ENCODE data around the gene CHSY1.
A peak's percentile ranks its signal among the peaks of the same experiment; 100 is the strongest.

CHSY1 gene

DNA sequence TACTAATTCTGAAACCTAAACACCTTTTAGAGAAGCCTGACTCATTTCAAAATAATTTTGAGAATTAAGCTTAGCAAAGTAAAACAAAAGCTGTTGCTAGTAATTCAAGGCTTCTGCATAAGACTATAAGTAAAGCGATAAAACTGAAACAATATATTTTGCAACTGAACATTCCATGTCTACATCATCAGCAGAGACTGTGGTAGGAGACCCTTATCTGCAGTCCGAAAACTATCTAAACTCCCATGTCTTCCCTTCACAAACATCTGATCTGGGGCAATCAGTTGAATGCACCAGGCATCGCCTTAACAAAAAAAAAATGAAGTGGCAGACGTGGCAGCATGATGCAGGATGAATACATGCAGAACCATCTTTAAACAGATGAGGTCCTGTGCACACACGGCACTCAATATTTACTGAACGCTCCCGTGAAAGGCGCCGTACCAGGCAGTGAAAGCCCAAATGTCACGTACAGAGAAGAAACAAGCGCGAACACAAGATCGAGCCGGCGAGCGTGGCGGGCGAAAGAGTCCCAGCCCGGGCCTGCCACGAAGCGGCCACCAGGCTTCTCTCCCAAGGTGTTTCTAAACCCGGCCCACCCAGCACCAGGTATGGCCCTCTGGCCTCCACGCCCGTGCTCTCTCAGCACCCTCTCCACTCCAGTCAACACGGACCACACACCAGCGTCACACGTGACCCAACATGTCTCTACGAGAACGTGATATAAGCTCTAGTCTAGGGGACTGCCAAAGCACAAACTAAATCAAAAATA is 63.0 kb downstream of the CHSY1 start:
- H2AFZ ChIP-seq = no peak overlapping the region
- H3K4me2 ChIP-seq (ENCODE audit: low read length) = peak overlapping the region; percentile 49
- peak overlapping the region; percentile 32 for H3K27ac ChIP-seq
- no peak overlapping the region for H3K9ac ChIP-seq
- H3K27me3 ChIP-seq (ENCODE audit: control insufficient read depth, insufficient read depth, low read length) = no peaks in the 10 kb centered on the region
- H3K9me3 ChIP-seq (ENCODE audit: control insufficient read depth, low read length) = no peaks in the 10 kb centered on the region
- TF ChIP-seq, protein P1, sequence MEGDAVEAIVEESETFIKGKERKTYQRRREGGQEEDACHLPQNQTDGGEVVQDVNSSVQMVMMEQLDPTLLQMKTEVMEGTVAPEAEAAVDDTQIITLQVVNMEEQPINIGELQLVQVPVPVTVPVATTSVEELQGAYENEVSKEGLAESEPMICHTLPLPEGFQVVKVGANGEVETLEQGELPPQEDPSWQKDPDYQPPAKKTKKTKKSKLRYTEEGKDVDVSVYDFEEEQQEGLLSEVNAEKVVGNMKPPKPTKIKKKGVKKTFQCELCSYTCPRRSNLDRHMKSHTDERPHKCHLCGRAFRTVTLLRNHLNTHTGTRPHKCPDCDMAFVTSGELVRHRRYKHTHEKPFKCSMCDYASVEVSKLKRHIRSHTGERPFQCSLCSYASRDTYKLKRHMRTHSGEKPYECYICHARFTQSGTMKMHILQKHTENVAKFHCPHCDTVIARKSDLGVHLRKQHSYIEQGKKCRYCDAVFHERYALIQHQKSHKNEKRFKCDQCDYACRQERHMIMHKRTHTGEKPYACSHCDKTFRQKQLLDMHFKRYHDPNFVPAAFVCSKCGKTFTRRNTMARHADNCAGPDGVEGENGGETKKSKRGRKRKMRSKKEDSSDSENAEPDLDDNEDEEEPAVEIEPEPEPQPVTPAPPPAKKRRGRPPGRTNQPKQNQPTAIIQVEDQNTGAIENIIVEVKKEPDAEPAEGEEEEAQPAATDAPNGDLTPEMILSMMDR (IDR thresholded peaks at IDR 0.05) = no peak
- H3K36me3 ChIP-seq (ENCODE audit: control insufficient read depth, insufficient read depth, low read length) = no peaks in the 10 kb centered on the region
- H3K79me2 ChIP-seq = peaks cover 8% of the 10 kb centered on the region
- H3K4me1 ChIP-seq = no peaks in the 10 kb centered on the region
- no peak overlapping the region for H3K4me3 ChIP-seq (ENCODE audit: low read depth, low read length)

DNA sequence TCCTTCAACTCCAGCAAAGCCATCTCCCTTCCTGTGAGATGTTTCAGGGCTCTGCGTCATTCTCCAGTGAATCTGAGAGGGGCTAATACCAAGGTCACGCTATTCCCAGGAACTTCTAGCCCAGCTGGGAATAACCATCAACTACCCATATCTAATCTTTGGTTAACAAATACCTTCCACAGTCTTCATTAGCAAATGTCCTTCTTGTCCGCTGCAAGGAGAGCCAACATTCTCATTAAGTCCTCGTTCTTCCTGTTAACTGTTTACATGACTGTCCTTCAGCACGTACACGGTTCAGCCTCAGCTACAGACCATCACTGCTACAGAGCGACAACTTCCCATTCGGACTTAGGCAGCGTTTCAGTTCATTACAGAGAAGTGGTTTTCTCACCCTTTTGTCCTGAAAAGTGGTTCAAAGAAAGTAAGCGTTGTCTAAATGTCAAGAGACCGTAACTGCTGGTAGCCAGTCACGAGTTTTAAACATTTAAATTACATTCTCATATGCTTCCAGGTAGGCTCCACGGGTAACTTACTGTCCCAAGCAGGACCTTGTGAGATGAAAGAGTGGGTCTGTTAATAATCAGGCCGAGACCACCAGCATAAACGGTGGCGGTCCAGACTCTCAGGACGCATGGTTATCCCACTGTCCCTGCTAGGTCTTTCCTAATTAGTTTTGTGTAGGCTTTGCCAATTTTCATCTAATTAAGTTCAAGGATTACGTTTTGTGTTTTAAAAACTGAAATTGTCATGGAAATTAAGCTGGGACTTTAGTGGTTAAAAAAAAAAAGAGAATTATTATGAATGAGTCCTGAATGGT is 63.8 kb downstream of the CHSY1 start:
- Histone ChIP-seq H3K27ac (peak overlapping the region; percentile 53), H3K9me3 (ENCODE audit: control insufficient read depth, low read length) (no peaks in the 10 kb centered on the region), H3K9ac (no peak overlapping the region), H3K27me3 (ENCODE audit: control insufficient read depth, insufficient read depth, low read length) (no peaks in the 10 kb centered on the region), H2AFZ (no peak overlapping the region), H3K4me2 (ENCODE audit: low read length) (peak overlapping the region; percentile 49), H3K36me3 (ENCODE audit: control insufficient read depth, insufficient read depth, low read length) (no peaks in the 10 kb centered on the region), H3K79me2 (peaks cover 8% of the 10 kb centered on the region), H3K4me1 (no peaks in the 10 kb centered on the region), H3K4me3 (ENCODE audit: low read depth, low read length) (peak overlapping the region; percentile 37)
- TF ChIP-seq, protein P1 (IDR thresholded peaks at IDR 0.05) = no peak

DNA sequence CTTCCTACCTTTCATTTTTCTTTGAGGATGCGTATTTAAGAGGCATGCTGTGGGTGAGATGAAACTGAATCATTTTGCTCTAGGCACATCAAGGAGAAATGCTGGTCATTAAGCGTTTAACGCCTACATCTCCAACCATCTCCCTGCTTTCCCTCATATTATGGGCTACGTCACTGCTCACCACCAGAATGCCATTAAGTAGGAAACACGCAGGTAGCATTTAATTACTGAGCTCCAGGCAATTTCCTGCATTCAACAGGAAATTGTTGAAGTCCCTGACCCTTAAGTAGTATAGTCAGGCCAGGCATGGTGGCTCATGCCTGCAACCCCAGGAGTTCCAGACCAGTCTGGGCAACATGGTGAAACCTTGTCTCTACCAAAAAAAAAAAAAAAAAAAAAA is 66.1 kb downstream of the CHSY1 start:
- Histone ChIP-seq H3K27me3 (ENCODE audit: control insufficient read depth, insufficient read depth, low read length) (no peaks in the 10 kb centered on the region), H3K4me2 (ENCODE audit: low read length) (no peak overlapping the region), H3K4me3 (ENCODE audit: low read depth, low read length) (no peak overlapping the region), H3K9me3 (ENCODE audit: control insufficient read depth, low read length) (no peaks in the 10 kb centered on the region), H3K4me1 (no peaks in the 10 kb centered on the region), H3K36me3 (ENCODE audit: control insufficient read depth, insufficient read depth, low read length) (no peaks in the 10 kb centered on the region), H3K79me2 (peaks cover 8% of the 10 kb centered on the region), H2AFZ (no peak overlapping the region), H3K9ac (no peak overlapping the region), H3K27ac (no peak overlapping the region)
- TF ChIP-seq, protein P1 (IDR thresholded peaks at IDR 0.05) = no peak

DNA sequence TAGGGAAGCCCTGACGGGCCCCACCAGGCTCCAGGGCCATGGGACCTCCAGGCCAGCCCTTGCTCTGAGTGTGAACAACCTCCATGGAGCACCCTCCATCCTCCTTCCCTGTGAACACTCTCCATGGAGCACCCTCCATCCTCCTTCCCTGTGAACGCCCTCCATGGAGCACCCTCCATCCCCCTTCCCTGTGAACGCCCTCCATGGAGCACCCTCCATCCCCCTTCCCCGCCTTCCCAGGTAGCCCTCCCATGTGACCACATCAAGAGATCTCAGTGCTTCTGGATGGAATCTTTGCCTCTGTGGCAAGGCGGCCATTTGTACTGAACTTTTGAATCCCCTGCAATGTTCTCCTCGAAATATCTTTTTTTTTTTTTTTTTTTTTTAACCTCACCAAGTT is 66.5 kb downstream of the CHSY1 start:
- no peak overlapping the region for H3K9ac ChIP-seq
- no peak overlapping the region for H3K4me3 ChIP-seq (ENCODE audit: low read depth, low read length)
- no peaks in the 10 kb centered on the region for H3K36me3 ChIP-seq (ENCODE audit: control insufficient read depth, insufficient read depth, low read length)
- H3K27ac ChIP-seq = no peak overlapping the region
- H3K79me2 ChIP-seq = peaks cover 8% of the 10 kb centered on the region
- no peaks in the 10 kb centered on the region for H3K4me1 ChIP-seq
- no peaks in the 10 kb centered on the region for H3K27me3 ChIP-seq (ENCODE audit: control insufficient read depth, insufficient read depth, low read length)
- H2AFZ ChIP-seq = no peak overlapping the region
- no peaks in the 10 kb centered on the region for H3K9me3 ChIP-seq (ENCODE audit: control insufficient read depth, low read length)
- no peak overlapping the region for H3K4me2 ChIP-seq (ENCODE audit: low read length)
- TF ChIP-seq, protein P1 (IDR thresholded peaks at IDR 0.05) = no peak
